GM19023 (cell line): ENCODE data around the gene LAX1.
"Not testable (repeated sequence)": the region's sequence is repeated elsewhere in the genome, so short reads cannot be mapped to it uniquely, and the experiment has no call there.

Experiments
- ATAC-seq: cut with Tn5 transposase; IDR thresholded peaks from one replicate; pipeline ENCODE4 v1.9.1; 2021; ENCODE audit warnings: mild to moderate bottlenecking, moderate library complexity; ENCODE audit not compliant: unreplicated experiment

Gene LAX1

GRCh38 chr1:203765029-203765837, at the start of gene LAX1:
TSS of gene LAX1 (plus strand) at chr1:203765183. CDS start at chr1:203765566, 383 bp downstream.
- ATAC-seq, result peak; percentile 80

GRCh38 chr1:203717120-203717519, 47.9 kb upstream of the LAX1 start:
- no peak for ATAC-seq

- no peak for ATAC-seq
Observed at GRCh38 chr1:203720242-203720641, 44.7 kb upstream of the LAX1 start.

- ATAC-seq, result no peak
Observed at GRCh38 chr1:203722909-203723308, 42.1 kb upstream of the LAX1 start.

GRCh38 chr1:203726417-203726867, 38.5 kb upstream of the LAX1 start:
- ATAC-seq, result no peak

GRCh38 chr1:203733009-203733863, 31.7 kb upstream of the LAX1 start:
- no peak for ATAC-seq

GRCh38 chr1:203742436-203742835, 22.5 kb upstream of the LAX1 start:
- ATAC-seq, result no peak

GRCh38 chr1:203743091-203743571, 21.9 kb upstream of the LAX1 start:
- ATAC-seq, result no peak

DNA sequence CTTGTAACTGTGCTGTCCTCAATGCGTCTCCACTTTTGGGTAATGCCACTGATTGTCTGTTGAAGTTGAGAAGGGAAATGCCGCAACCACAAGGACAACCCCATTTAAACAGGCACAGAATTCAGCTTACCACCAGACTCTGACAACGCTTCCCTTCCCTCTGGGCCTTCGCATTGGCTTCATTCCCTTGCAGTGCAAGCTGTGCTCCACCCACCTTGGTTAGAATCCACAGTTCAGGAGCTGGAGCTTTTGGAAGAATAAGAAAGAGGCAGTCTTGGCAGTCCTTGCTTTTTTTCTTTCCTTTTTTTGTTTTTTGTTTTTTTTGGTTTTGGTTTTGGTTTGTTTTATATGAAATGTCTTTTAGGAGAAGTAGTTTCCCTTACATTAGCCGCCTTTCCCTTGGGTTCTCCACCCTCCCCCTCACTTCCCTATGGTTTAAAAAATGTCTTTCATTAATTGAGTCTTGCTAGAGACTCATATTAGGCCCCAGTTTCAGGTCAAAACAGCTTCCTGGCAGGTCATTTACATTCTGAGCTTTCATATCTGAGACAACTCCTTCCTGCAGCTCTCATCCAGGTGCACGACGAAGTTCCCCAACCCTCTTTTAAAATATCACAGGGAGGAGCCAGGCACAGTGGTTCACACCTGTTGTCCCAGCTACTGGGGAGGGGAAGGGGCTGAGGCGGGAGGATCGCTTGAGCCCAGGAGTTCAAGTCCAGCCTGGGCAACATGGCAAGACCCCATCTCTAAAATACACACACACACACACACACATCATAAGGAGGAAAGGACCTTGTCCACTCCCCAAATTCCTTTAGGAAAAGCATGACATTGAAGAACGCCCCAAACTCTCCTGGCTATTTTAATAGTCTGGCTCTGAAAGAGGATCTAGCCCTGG, 20.7 kb upstream of the LAX1 start:
- no peak for ATAC-seq

DNA sequence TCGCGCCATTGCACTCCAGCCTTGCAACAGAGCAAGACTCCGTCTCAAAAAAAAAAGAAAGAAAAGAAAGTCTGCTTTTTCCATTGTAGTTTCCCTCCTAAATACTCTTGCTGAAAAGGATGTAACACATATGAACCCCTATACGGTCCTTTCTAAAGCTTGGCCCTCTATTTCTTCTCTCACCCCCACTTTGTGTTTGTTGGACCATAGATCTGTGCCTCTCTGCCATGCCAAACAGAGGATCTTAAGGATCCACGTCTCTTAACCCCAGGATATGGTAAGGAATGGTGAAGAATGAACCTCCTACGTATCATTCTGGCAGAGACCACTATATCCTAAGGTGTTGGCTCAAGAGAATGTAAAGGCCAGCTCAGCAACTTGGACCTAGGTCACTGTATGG, 18.7 kb upstream of the LAX1 start:
- no peak for ATAC-seq

DNA sequence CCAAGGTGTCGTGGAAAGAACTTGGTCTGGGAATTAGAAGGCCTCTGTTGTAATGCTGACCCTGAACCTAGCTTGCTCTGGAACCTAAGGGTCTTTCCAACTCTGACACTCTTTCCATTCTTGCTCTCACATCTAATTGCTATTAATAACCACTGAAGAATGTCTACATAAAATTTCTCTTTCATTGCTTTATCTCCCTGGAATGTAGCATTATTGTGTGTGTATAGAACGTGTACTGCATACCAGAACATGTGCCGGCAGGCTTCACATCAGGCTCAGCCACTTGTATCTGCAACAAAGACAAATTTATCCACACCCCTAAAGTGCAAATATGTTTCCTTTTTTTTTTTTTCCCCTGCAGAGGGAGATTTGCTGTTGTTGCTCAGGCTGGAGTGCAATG, 13.9 kb upstream of the LAX1 start:
- no peak for ATAC-seq

DNA sequence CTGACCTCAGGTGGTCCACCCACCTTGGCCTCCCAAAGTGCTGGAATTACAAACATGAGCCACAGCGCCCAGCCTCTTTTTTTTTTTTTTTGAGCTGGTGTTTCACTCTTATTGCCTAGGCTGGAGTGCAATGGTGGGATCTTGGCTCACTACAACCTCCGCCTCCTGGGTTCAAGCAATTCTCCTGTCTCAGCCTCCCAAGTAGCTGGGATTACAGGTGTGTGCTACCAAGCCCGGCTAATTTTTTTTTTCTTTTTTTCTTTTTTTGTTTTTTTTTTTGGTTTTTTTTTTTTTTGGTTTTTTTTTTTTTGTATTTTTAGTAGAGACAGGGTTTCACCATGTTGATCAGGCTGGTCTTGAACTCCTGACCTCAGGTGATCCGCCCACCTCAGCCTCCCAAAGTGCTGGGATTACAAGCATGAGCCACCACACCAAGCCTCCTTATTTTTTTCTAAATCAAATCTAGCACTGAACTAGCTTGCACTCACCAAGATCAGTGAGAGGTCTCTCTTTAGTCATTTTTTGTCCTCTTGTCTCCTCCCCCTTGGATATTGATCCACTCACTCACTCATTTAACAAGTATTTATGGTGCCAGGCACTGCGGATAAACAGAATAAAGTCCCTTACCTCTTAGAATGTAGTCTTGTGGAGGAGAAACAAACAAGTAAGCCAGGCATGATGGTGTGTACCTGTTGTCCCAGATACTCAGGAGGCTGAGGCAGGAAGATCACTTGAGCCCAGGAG, 13.2 kb upstream of the LAX1 start:
- ATAC-seq, result not testable (repeated sequence)

DNA sequence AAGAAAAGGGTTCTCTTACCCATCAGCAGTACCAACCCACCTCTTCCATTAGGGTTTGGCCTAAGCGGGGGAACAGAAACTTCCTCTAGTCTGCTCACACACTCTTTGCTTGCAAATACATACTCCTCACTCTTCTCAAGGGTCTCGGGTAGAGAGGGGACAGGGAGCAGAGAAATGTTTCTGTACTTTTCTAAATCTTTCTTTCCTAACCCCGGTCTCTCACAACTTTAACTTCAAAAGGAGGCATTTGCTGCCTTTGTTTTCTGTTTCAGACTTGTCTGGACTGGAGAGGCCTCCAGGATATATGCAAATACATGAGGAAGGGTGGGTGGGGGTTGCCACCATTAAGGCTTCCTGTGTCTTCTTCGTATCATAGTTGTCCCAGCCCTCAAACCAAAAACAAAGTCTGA, 10.5 kb upstream of the LAX1 start:
- peak; percentile 72 for ATAC-seq

GRCh38 chr1:203756036-203756435, 8.9 kb upstream of the LAX1 start:
- ATAC-seq, result no peak

GRCh38 chr1:203758749-203759148, 6.2 kb upstream of the LAX1 start:
- ATAC-seq, result not testable (repeated sequence)

DNA sequence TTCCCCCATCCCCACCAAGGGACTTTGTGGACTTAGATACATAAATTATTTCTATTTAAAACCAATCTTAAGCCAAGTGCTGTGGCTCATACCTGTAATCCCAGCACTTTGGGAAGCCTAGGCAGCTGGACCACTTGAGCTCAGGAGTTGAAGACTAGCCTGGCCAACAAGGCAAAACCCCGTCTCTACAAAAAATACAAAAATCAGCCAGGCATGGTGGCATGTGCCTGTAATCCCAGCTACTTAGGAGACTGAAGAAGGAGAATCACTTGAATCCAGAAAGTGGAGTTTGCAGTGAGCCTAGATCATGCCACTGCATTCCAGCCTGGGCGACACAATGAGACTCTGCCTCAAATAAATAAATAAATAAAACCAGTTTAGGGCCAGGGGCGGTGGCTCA, 4.5 kb upstream of the LAX1 start:
- ATAC-seq, result no peak

DNA sequence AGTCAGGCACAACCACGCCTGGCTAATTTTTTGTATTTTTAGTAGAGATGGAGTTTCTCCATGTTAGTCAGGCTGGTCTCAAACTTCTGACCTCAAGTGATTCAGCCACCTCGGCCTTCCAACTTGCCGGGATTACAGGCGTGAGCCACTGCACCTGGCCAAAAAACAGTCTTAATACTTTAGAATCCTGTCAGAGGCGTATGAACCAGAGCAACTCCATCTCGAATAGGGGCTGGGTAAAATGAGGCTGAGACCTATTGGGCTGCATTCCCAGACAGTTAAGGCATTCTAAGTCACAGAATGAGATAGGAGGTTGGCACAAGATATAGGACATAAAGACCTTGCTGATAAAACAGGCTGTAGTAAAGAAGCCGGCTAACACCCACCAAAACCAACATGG, 3.0 kb upstream of the LAX1 start:
- ATAC-seq, result not testable (repeated sequence)

GRCh38 chr1:203763505-203763904, 1.5 kb upstream of the LAX1 start:
- no peak for ATAC-seq

GRCh38 chr1:203764105-203765028, 616 bp upstream of the LAX1 start:
- ATAC-seq, result no peak
